HS-27A (cell line): Measurements from ENCODE around the gene BMP10.
A peak's percentile ranks its signal among the peaks of the same experiment; 100 is the strongest.
"Not testable (repeated sequence)": the region's sequence is repeated elsewhere in the genome, so short reads cannot be mapped to it uniquely, and the experiment has no call there.

Experiments used
- DNase-seq: peaks from one replicate; pipeline ENCODE4 v3.0.0-alpha.2; 2012; ENCODE audit warnings: low read depth, missing footprints

BMP10 gene

GRCh38 chr2:68895981-68896380, 24.8 kb upstream of the BMP10 start:
- DNase-seq = not testable (repeated sequence)

GRCh38 chr2:68889500-68889899, 18.3 kb upstream of the BMP10 start:
- peak; percentile 83 for DNase-seq

GRCh38 chr2:68889021-68889420, 17.8 kb upstream of the BMP10 start:
- no peak for DNase-seq

DNA sequence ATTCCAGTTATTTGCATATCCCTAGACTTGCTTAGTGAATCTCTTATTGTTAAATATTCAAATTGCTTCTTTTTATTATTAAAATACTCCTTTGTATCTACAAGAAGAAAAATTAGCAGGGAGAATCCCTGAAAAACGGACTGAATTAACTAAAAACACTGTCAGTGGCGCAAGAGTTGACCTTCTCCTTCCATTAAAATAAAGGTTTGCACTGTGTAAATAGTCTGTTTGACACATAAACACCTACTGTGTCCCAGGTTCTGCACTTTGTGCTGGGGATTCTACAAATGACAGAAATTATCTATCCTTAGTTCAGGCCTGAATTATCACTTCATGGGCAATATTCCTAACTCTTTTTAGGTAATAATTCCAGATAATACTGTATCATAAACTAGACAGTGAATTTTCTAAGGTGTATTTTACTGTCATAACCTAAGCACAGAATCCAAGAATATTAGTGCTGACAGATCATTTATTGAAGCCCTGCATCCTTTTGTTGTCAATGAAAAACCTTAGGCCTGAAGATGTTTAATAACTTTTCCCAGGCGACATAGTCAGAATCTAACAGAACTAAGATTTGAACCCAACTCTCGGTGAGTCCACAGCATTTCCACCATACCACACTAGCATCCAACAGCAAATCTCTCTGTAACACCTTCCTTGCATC, 17.0 kb upstream of the BMP10 start:
- DNase-seq = no peak

- DNase-seq = no peak
Measured at GRCh38 chr2:68885811-68886075, 14.5 kb upstream of the BMP10 start.

- DNase-seq = no peak
Measured at GRCh38 chr2:68885074-68885810, 14.0 kb upstream of the BMP10 start.

- DNase-seq = no peak
Measured at GRCh38 chr2:68880213-68880612, 9.0 kb upstream of the BMP10 start.

DNA sequence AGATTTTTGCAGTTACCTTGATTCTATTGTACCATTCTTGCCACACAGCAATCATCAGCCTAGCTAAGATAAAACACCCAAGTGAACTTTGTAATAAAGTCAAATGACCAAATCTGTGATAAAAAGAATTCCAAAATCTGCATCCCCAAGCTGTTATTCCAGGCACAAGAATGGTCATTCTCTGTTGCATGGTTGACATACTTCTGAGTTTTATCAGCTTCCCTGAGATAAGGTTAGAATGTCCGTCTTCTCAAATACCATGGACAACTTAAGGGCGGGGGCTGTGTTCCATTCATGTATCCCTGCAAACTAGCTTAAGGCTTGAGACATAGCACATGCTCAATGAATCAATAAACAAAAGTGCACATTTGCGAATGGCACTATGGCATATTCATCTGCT, 8.1 kb upstream of the BMP10 start:
- DNase-seq = peak; percentile 70

DNA sequence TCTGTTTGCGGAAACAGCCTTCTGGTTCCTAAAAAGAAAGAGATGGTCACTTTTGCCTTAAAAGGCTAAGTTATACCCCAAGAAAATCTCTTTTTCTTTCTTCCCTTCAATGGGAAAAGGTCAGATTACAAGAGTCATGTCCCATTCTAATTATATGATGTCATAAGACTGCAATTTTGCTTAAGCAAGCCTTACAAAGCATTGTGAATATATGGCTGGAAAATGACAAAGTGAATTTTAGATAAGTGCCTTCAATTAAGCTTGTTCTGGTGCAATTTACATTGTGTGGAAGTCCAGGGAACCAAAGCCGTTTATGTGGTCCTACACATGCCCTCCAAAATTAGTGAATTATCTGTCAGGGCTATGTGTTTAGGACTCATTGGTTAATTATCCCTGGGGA, 7.6 kb upstream of the BMP10 start:
- peak; percentile 22 for DNase-seq

DNA sequence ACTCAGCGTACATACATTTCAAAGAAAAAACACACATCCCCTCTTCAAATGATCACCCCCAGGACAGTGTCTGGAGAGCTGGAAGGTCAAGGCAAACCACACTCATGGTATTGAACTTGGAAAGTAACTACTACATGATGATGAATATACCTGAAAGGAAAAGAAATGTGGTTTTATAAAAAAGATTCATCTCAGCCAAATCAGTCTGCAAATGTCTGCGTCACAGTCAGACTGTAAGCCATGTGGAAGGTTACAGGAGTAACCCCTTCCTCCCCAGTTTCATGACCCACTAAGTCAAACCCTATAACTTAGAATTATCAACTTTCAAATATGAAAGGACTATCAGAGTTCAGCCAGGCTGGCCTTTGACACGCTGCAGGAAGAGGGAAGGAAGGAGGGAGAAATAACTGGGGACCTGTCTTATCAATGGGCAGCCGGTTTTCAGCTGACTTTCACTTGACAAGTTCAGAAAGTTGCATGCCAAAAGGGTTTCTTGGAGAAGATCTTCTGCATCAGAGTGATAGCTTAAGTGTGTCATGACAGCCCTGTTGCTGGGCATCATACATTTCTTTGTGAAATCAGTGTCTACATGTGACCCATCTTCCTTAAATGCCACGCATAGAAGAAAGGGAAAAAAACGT, 7.0 kb upstream of the BMP10 start:
- DNase-seq = no peak

DNA sequence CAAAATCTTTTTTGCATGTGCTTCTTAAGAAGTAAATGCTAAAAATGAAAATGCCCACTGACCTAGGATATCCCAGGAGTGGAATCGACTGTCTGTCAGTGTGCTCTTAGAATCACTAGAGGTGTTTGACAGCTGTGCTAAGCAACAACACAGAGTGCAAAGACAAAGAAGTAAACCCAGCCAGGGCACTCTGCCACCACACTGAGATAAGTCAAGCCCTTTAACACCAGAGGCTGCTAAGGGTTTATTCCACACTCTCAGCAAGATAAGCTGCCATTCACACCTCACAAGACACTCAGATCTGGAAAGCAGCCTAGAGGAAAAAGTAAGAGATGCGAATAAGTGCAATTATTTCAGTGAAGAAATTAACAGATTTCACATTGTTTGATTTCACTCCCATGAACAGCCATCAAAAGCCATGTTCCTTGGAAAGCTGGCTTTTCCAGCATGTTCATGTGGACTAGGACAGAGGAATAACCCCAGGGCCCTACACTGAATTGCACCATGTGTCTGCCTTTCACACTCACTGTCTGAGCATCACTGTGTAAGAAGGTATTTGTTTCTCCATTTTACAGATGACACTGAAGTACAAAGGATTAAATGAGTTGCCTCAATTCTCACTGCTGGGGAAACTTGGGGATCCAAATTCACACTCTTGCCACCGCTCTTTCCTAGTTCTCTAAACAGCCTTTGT, 6.0 kb upstream of the BMP10 start:
- no peak for DNase-seq

DNA sequence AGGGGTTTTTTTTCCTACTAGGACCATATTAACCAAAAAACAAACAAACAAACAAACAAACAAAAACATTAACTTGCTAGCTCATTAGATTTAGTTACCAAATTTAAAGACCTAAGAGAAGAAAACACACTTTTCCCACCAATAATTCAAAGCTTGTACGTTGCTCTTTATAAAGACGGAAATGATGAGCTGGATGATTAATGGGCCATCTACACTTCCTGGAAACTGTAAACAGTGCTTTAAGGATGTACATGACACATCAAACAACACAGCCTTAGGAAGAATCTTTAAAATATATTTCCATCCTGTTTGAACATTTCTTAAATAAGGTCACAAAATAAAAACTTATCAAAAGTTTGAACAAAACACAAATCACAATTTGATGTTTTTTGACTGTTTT, 982 bp downstream of the BMP10 start:
- no peak for DNase-seq

- DNase-seq = no peak
Measured at GRCh38 chr2:68865108-68865507, 6.1 kb downstream of the BMP10 start.

DNA sequence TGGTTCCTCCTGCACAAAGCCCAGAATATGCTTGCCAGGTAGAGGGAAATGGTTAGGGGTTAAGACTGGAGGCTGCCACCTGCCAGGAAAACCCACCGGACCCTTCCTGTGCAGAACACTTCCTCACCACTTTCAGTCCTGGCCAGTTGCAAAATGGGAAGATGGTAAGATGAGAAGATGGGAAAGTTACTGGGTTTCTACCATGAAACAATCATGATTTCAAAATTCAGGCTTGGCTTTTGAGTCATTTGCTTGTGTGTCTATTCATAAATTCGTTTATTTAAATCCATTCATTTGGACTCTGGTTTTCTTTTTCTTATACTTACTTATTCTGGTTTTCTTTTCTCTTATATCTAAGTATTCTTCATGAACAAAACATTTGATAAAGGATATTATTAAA, 7.2 kb downstream of the BMP10 start:
- no peak for DNase-seq

- no peak for DNase-seq
Measured at GRCh38 chr2:68862889-68863288, 8.3 kb downstream of the BMP10 start.

DNA sequence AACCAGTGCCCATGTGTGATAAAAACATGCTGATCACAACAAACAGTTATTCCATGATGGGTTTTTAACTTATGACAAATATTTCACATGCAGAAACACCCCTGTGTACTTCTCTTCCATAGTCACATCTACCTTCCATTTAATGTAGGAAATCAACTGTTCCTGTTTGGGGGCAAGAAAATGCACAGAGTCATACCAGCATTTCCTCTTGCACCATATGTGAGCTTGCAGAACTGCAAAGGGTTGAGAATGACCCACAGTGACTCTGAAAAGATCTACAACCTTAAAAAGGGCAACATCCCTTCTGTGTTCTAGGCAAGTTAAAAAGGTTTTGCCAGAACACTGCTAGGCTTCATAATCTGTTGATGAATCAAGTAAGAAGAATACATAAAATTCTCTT, 9.9 kb downstream of the BMP10 start:
- DNase-seq = no peak

DNA sequence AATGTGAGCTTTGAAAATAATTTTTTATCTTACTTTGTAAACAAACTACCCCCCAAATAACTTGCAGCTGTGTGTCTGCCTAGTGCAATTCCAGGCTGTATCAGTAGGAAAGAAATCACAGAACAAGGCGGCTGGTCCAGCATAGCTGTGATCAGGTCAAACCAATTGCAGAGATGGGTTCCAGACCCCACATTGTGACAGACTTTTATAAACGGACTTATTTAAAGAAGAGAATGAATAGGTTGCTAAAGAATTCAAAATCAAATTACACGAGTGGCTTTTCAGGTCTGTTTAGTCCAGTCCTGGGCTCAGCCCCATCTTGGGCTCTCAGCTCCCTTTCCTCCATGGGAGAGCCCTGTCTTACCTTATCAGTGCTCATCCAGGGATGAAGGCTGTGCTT, 11.1 kb downstream of the BMP10 start:
- DNase-seq = no peak

- no peak for DNase-seq
Measured at GRCh38 chr2:68857855-68858456, 13.2 kb downstream of the BMP10 start.

DNA sequence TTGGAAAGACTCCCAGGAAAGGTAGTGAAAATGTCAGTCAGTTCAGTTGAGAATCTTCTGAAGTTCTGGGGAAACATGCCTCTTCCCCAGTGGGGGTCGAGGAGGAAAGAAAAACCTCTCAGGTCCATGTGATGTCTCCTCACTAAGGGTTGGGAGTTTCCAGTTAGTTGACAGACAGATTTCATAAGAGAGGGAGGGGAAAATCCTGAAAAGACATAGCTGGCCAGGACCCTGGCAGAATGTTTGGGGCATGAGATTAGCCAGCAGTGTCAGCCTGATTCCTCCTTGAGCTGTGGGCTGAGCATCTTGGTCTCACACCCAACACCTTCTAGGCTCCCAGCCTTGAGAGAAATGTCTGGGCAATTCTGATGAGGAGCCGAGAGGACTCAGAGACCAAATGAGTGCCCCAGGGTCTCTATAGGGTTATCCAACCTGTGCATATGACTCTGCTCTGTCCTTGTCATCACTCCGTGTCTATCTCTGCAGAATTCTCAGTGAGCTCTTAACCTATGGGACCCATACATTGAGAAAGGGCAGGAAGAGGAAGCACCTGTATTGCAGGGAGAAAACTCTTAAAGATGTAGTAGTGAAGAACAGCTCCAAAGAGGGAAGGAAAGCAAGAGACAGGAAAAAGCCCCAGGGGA, 13.9 kb downstream of the BMP10 start:
- DNase-seq = no peak

DNA sequence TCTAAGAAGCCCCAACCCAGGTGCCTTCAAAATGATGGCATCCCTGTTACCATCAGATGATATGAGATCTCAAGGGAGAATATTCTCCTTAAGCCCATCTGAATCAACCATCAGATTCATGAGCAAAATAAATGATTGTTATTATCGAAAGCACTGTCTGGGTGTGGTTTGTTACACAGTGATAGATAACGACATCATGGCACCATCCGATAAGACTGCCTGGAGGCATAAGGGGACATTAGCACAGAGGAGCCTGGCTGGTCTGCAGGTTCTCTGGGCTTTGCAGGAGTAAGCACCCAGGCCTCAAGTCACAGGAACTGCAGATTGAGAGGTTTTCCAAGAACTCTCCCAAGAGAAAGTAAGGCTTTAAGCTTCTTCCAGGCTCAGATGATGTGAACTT, 15.6 kb downstream of the BMP10 start:
- no peak for DNase-seq

GRCh38 chr2:68854476-68854875, 16.7 kb downstream of the BMP10 start:
- DNase-seq = no peak

DNA sequence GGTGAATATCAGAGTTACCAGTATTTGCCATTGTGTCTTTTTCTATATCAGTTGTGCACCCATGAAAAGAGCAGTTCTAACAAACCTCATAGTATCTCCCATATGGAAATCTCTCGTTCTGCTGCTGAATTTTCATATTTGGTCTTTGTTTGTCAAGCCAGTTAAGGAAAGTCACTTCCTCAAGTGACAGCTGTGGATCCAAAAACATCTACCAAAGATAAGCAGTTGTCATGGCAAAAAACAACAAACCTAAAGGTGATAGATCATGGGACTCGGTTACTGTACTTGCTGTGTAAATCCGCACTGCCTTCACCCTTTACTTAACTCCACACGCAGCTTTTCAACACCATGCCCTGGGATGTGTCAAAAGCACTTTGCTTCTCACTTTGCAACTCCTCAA, 17.3 kb downstream of the BMP10 start:
- DNase-seq = no peak
